Measurements from ENCODE around the gene APBB2.

- TF ChIP-seq CTCF (IDR thresholded peaks at IDR 0.05) (no peak), POLR2A (IDR thresholded peaks at IDR 0.05) (no peak)
These were observed 148.8 kb downstream of the APBB2 start for GRCh38 chr4:41065434-41066006.
